Loucy (cell line): ENCODE results near the gene NELFA.

Experiments used
- H2AFZ ChIP-seq: fragments of 200-600 bp; sonication (generic); 2 replicates; pipeline ENCODE4 v1.6.0; 2016; ENCODE audit warnings: antibody characterized with exemption, mild to moderate bottlenecking, low read length, moderate library complexity
- H3F3A ChIP-seq: fragments of 200-600 bp; 2 replicates; pipeline ENCODE4 v1.6.0; 2016; ENCODE audit warnings: antibody characterized with exemption, low read depth, mild to moderate bottlenecking
- H3K27me3 ChIP-seq: fragments of 200-600 bp; sonication (generic); 2 replicates; pipeline ENCODE4 v1.6.1; 2014; ENCODE audit warnings: low read length, mild to moderate bottlenecking; ENCODE audit not compliant: insufficient read depth, poor library complexity, severe bottlenecking
- H3K36me3 ChIP-seq: fragments of 200-600 bp; sonication (generic); 2 replicates; pipeline ENCODE4 v1.6.1; 2016; ENCODE audit warnings: low read length; ENCODE audit not compliant: insufficient read depth
- H3K4me1 ChIP-seq: fragments of 200-600 bp; sonication (generic); 2 replicates; pipeline ENCODE4 v1.5.1; 2014; ENCODE audit warnings: low read length, mild to moderate bottlenecking; ENCODE audit not compliant: insufficient read depth, poor library complexity, severe bottlenecking
- H3K4me2 ChIP-seq: fragments of 200-600 bp; sonication (generic); 2 replicates; pipeline ENCODE4 v1.6.0; 2014; ENCODE audit warnings: antibody characterized with exemption, low read length, low read depth, mild to moderate bottlenecking; ENCODE audit not compliant: poor library complexity, severe bottlenecking
- H3K4me3 ChIP-seq: fragments of 200-600 bp; sonication (generic); 2 replicates; pipeline ENCODE4 v1.5.1; 2014; ENCODE audit warnings: low read length, mild to moderate bottlenecking, mixed read lengths; ENCODE audit not compliant: poor library complexity, severe bottlenecking
- H3K79me2 ChIP-seq: fragments of 200-600 bp; sonication (generic); 2 replicates; pipeline ENCODE4 v1.6.1; 2014; ENCODE audit warnings: low read length; ENCODE audit not compliant: insufficient read depth
- H3K9ac ChIP-seq: fragments of 200-600 bp; sonication (generic); 2 replicates; pipeline ENCODE4 v1.6.0; 2014; ENCODE audit warnings: mild to moderate bottlenecking, low read depth, low read length, moderate library complexity; ENCODE audit not compliant: poor library complexity, severe bottlenecking
- H3K9me2 ChIP-seq: fragments of 200-600 bp; sonication (generic); replicated peaks from 2 replicates; pipeline ENCODE4 v1.6.1; 2016; ENCODE audit warnings: low read depth, low read length, mixed read lengths
- H3K9me3 ChIP-seq: fragments of 200-600 bp; sonication (generic); 2 replicates; pipeline ENCODE4 v1.6.1; 2014; ENCODE audit warnings: mild to moderate bottlenecking, antibody characterized with exemption, low read length, low read depth; ENCODE audit not compliant: insufficient read depth
- H4K20me1 ChIP-seq: fragments of 200-600 bp; sonication (generic); 2 replicates; pipeline ENCODE4 v1.6.0; 2014; ENCODE audit warnings: antibody characterized with exemption, low read length, mild to moderate bottlenecking; ENCODE audit not compliant: insufficient read depth, poor library complexity, severe bottlenecking
- CTCF ChIP-seq: fragments of 200-600 bp; sonication (generic); conservative IDR thresholded peaks from 2 replicates; pipeline ENCODE4 v1.5.1; 2014; ENCODE audit warnings: mild to moderate bottlenecking, antibody characterized with exemption, low read length
- EZH2phosphoT487 ChIP-seq: fragments of 200-600 bp; IDR thresholded peaks from 2 replicates; pipeline ENCODE4 v1.6.1; 2018; ENCODE audit warnings: antibody characterized with exemption, mild to moderate bottlenecking, moderate library complexity, borderline replicate concordance

NELFA gene

GRCh38 chr4:1961038-1961437, 47.7 kb downstream of the NELFA start:
- no peaks in the 10 kb centered on the region for H3K79me2 ChIP-seq

GRCh38 chr4:1960170-1960825, 48.5 kb downstream of the NELFA start:
- no peak overlapping the region for H2AFZ ChIP-seq
- no peaks in the 10 kb centered on the region for H3K9me3 ChIP-seq
- H3K9ac ChIP-seq: no peak overlapping the region
- H3K27me3 ChIP-seq: no peaks in the 10 kb centered on the region
- no peaks in the 10 kb centered on the region for H3K4me1 ChIP-seq
- H3K4me3 ChIP-seq: no peak overlapping the region
- TF ChIP-seq EZH2phosphoT487 (no peak), CTCF (no peak)
- no peaks in the 10 kb centered on the region for H4K20me1 ChIP-seq
- H3K4me2 ChIP-seq: no peak overlapping the region
- no peaks in the 10 kb centered on the region for H3K9me2 ChIP-seq
- H3K79me2 ChIP-seq: no peaks in the 10 kb centered on the region
- H3F3A ChIP-seq: no peaks in the 10 kb centered on the region
- peaks cover 99% of the 10 kb centered on the region for H3K36me3 ChIP-seq

More at GRCh38 chr4:1961038-1961437, 47.7 kb downstream of the NELFA start:
- TF ChIP-seq CTCF (no peak), EZH2phosphoT487 (no peak)
- H3K4me3 ChIP-seq: no peak overlapping the region
- no peaks in the 10 kb centered on the region for H3K27me3 ChIP-seq
- H3K36me3 ChIP-seq: peaks cover 99% of the 10 kb centered on the region
- H3K4me2 ChIP-seq: no peak overlapping the region
- H4K20me1 ChIP-seq: no peaks in the 10 kb centered on the region
- no peak overlapping the region for H3K9ac ChIP-seq
- no peaks in the 10 kb centered on the region for H3K9me2 ChIP-seq
- H3K9me3 ChIP-seq: no peaks in the 10 kb centered on the region
- no peaks in the 10 kb centered on the region for H3F3A ChIP-seq
- no peak overlapping the region for H2AFZ ChIP-seq
- no peaks in the 10 kb centered on the region for H3K4me1 ChIP-seq

GRCh38 chr4:1959104-1959384, 49.7 kb downstream of the NELFA start:
- Histone ChIP-seq H3K9me2 (no peaks in the 10 kb centered on the region), H3K9ac (no peak overlapping the region)

More at GRCh38 chr4:1959104-1959384, 49.7 kb downstream of the NELFA start:
- H3K27me3 ChIP-seq: no peaks in the 10 kb centered on the region
- H3K4me1 ChIP-seq: no peaks in the 10 kb centered on the region
- H3F3A ChIP-seq: no peaks in the 10 kb centered on the region
- no peak for TF ChIP-seq EZH2phosphoT487
- TF ChIP-seq CTCF: no peak
- no peaks in the 10 kb centered on the region for H3K79me2 ChIP-seq
- H4K20me1 ChIP-seq: no peaks in the 10 kb centered on the region
- peaks cover 99% of the 10 kb centered on the region for H3K36me3 ChIP-seq
- no peak overlapping the region for H2AFZ ChIP-seq
- H3K4me3 ChIP-seq: no peak overlapping the region
- no peak overlapping the region for H3K4me2 ChIP-seq
- H3K9me3 ChIP-seq: no peaks in the 10 kb centered on the region
